ENCODE data around the gene KCNS3.

Gene KCNS3

DNA sequence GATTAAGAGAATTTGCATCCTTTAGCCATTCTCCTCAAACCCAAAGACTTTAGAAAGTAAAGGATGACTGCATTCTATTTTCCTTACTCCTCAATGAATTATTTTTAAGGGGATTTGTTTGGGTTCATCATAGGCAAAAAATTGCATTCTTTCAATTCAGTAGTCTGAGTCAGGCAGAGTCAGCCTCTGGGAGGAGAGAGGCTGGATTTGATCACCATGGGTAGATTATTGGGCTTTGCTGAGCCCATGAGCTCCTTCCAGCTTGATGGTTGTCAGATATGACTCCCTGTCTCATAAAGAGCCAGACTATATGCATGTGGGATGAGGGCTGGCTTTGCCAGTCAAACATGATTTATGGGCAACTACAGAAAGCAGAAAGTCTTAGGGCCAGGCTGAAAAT is 101.2 kb downstream of the KCNS3 start:
- DNase-seq (ENCODE audit: low spot score): no peak
- TF ChIP-seq, protein P1, sequence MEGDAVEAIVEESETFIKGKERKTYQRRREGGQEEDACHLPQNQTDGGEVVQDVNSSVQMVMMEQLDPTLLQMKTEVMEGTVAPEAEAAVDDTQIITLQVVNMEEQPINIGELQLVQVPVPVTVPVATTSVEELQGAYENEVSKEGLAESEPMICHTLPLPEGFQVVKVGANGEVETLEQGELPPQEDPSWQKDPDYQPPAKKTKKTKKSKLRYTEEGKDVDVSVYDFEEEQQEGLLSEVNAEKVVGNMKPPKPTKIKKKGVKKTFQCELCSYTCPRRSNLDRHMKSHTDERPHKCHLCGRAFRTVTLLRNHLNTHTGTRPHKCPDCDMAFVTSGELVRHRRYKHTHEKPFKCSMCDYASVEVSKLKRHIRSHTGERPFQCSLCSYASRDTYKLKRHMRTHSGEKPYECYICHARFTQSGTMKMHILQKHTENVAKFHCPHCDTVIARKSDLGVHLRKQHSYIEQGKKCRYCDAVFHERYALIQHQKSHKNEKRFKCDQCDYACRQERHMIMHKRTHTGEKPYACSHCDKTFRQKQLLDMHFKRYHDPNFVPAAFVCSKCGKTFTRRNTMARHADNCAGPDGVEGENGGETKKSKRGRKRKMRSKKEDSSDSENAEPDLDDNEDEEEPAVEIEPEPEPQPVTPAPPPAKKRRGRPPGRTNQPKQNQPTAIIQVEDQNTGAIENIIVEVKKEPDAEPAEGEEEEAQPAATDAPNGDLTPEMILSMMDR (IDR thresholded peaks at IDR 0.05; ENCODE audit: extremely low read depth, insufficient read depth, missing control alignments): no peak
- in situ Hi-C loops (cut with MboI; ENCODE audit: low pct_unique_long_range_greater_than_20kb, low sequenced_read_pairs, unreplicated experiment): no loop called here

- TF ChIP-seq, protein P1 (IDR thresholded peaks at IDR 0.05; ENCODE audit: extremely low read depth, insufficient read depth, missing control alignments): no peak
- DNase-seq (ENCODE audit: low spot score): no peak
- in situ Hi-C loops (cut with MboI; ENCODE audit: low pct_unique_long_range_greater_than_20kb, low sequenced_read_pairs, unreplicated experiment): no loop called here
Observed at GRCh38 chr2:17981936-17982335, 103.5 kb downstream of the KCNS3 start.
